GM18520 (cell line): Measurements from ENCODE around the gene DMC1.

Experiments
- ATAC-seq: cut with Tn5 transposase; IDR thresholded peaks from one replicate; pipeline ENCODE4 v1.9.1; 2021; ENCODE audit not compliant: unreplicated experiment

The DMC1 gene

GRCh38 chr22:38567531-38568285, 2.3 kb downstream of the DMC1 start:
- ATAC-seq, result no peak

GRCh38 chr22:38566726-38567504, 3.1 kb downstream of the DMC1 start:
- no peak for ATAC-seq

- no peak for ATAC-seq
Measured at GRCh38 chr22:38565441-38565840, 4.5 kb downstream of the DMC1 start.

- no peak for ATAC-seq
Measured at GRCh38 chr22:38564669-38565068, 5.3 kb downstream of the DMC1 start.

GRCh38 chr22:38554281-38554680, 15.7 kb downstream of the DMC1 start:
- no peak for ATAC-seq

GRCh38 chr22:38549101-38549894, 20.7 kb downstream of the DMC1 start:
- ATAC-seq, result no peak

GRCh38 chr22:38540701-38541100, 29.3 kb downstream of the DMC1 start:
- no peak for ATAC-seq

GRCh38 chr22:38531251-38531938, 38.6 kb downstream of the DMC1 start:
- no peak for ATAC-seq

GRCh38 chr22:38524429-38524828, 45.6 kb downstream of the DMC1 start:
- no peak for ATAC-seq

GRCh38 chr22:38523479-38523878, 46.5 kb downstream of the DMC1 start:
- no peak for ATAC-seq

GRCh38 chr22:38523029-38523428, 47.0 kb downstream of the DMC1 start:
- ATAC-seq, result no peak

- no peak for ATAC-seq
Measured at GRCh38 chr22:38519453-38520250, 50.3 kb downstream of the DMC1 start.

GRCh38 chr22:38518620-38519019, 51.4 kb downstream of the DMC1 start:
- ATAC-seq, result no peak

- no peak for ATAC-seq
Measured at GRCh38 chr22:38513063-38513462, 56.9 kb downstream of the DMC1 start.

GRCh38 chr22:38510416-38510970, 59.5 kb downstream of the DMC1 start:
- ATAC-seq, result no peak

GRCh38 chr22:38506118-38506962, 63.6 kb downstream of the DMC1 start, which contains the start of gene DDX17:
DDX17 (minus strand) TSS chr22:38506311.
- ATAC-seq, result peak; percentile 77

GRCh38 chr22:38505541-38506117, 64.4 kb downstream of the DMC1 start:
- ATAC-seq, result peak; percentile 9

- ATAC-seq, result no peak
Measured at GRCh38 chr22:38504731-38505540, 65.0 kb downstream of the DMC1 start.
